Karpas-422 (cell line): ENCODE measurements around the gene DDX53. TPM values are rescaled to one million over a fixed set of nuclear protein-coding genes. Genes with fewer than 3 reads are reported as not detected.

ENCODE experiments used
- DNase-seq: peaks from one replicate; pipeline ENCODE4 v3.0.0-alpha.2; 2015
- H2AFZ ChIP-seq: fragments of 200-600 bp; sonication (generic); 2 replicates; pipeline ENCODE4 v1.6.1; 2014; ENCODE audit warnings: antibody characterized with exemption, low read length, mixed read lengths
- H3K27ac ChIP-seq: fragments of 200-600 bp; sonication (generic); 2 replicates; pipeline ENCODE4 v1.5.1; 2014; ENCODE audit warnings: mild to moderate bottlenecking, low read length, moderate library complexity
- H3K27me3 ChIP-seq: fragments of 200-600 bp; sonication (generic); 2 replicates; pipeline ENCODE4 v1.6.1; 2014; ENCODE audit warnings: low read length, mixed read lengths
- H3K36me3 ChIP-seq: fragments of 200-600 bp; sonication (generic); 2 replicates; pipeline ENCODE4 v1.6.1; 2014; ENCODE audit warnings: low read length, mixed read lengths; ENCODE audit not compliant: insufficient read depth
- H3K4me1 ChIP-seq: fragments of 200-600 bp; sonication (generic); 2 replicates; pipeline ENCODE4 v1.6.1; 2014; ENCODE audit warnings: mild to moderate bottlenecking, low read length, mixed read lengths
- H3K4me2 ChIP-seq: fragments of 200-600 bp; sonication (generic); 2 replicates; pipeline ENCODE4 v1.6.1; 2014; ENCODE audit warnings: low read length, low read depth, mild to moderate bottlenecking; ENCODE audit not compliant: poor library complexity, severe bottlenecking
- H3K4me3 ChIP-seq: fragments of 200-600 bp; sonication (generic); 2 replicates; pipeline ENCODE4 v1.5.1; 2014; ENCODE audit warnings: mild to moderate bottlenecking, antibody characterized with exemption, low read length, mixed read lengths
- H3K79me2 ChIP-seq: fragments of 200-600 bp; sonication (generic); 2 replicates; pipeline ENCODE4 v1.6.1; 2014; ENCODE audit warnings: mild to moderate bottlenecking, low read length, mixed read lengths
- H3K9ac ChIP-seq: fragments of 200-600 bp; sonication (generic); 2 replicates; pipeline ENCODE4 v1.6.0; 2014; ENCODE audit warnings: low read length
- H3K9me2 ChIP-seq: fragments of 200-600 bp; sonication (generic), shearing (Covaris generic); replicated peaks from 2 replicates; pipeline ENCODE4 v1.6.0; 2014; ENCODE audit warnings: mild to moderate bottlenecking, low read length, moderate library complexity; ENCODE audit not compliant: insufficient read depth
- H3K9me3 ChIP-seq: fragments of 300-700, 200-600 bp; sonication (generic); 2 replicates; pipeline ENCODE4 v1.6.1; 2014; ENCODE audit warnings: low read length, mixed read lengths
- H4K20me1 ChIP-seq: fragments of 200-600 bp; sonication (generic); 2 replicates; pipeline ENCODE4 v1.6.1; 2014; ENCODE audit warnings: mild to moderate bottlenecking, antibody characterized with exemption, low read length, low read depth; ENCODE audit not compliant: insufficient read depth
- total RNA-seq: library from RNA; depleted of rRNA; stranded (reverse); fragments of >200 nt; shearing (Covaris generic); gene quantifications from 2 replicates; pipeline ENCODE4 v1.2.3, GENCODE V29; 2014; ENCODE audit warnings: low replicate concordance

Gene DDX53
- total RNA-seq, 1 experiment from 2014 or later = not detected

GRCh38 chrX:22970861-22971260, 28.9 kb upstream of the DDX53 start:
- DNase-seq = no peak
- Histone ChIP-seq H3K79me2 (no peaks in the 10 kb centered on the region), H4K20me1 (no peaks in the 10 kb centered on the region)

DNA sequence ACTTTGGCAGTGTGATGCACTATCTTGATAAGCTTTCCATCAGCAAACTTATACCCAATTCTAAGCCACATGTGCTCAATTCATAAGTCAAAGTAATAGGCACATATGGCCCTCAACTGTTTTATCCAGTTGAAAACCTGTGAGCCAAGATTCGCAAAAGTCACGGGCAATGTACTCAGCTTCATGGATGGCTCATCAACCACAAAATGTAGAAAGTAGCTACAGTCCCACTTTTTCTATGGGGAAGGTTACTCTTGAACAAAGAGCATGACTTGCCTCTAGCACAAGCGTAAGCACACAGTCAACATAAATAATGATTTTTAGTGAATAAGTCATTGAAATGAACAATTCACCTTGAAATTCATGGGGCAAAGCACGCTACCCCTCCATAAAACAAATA, 25.1 kb upstream of the DDX53 start:
- no peaks in the 10 kb centered on the region for H3K36me3 ChIP-seq
- no peaks in the 10 kb centered on the region for H4K20me1 ChIP-seq
- no peaks in the 10 kb centered on the region for H3K27me3 ChIP-seq
- no peaks in the 10 kb centered on the region for H3K4me1 ChIP-seq
- no peaks in the 10 kb centered on the region for H3K79me2 ChIP-seq
- no peaks in the 10 kb centered on the region for H3K9me2 ChIP-seq
- DNase-seq = no peak
- H3K9me3 ChIP-seq = no peaks in the 10 kb centered on the region
- H3K9ac ChIP-seq = no peak overlapping the region
- H2AFZ ChIP-seq = no peak overlapping the region
- no peak overlapping the region for H3K4me3 ChIP-seq
- H3K27ac ChIP-seq = no peak overlapping the region
- H3K4me2 ChIP-seq = no peak overlapping the region

More at GRCh38 chrX:22970861-22971260, 28.9 kb upstream of the DDX53 start:
- H3K4me2 ChIP-seq = no peak overlapping the region
- H2AFZ ChIP-seq = no peak overlapping the region
- no peaks in the 10 kb centered on the region for H3K9me3 ChIP-seq
- no peaks in the 10 kb centered on the region for H3K9me2 ChIP-seq
- no peaks in the 10 kb centered on the region for H3K4me1 ChIP-seq
- no peak overlapping the region for H3K9ac ChIP-seq
- H3K27me3 ChIP-seq = no peaks in the 10 kb centered on the region
- no peak overlapping the region for H3K4me3 ChIP-seq
- H3K36me3 ChIP-seq = no peaks in the 10 kb centered on the region
- no peak overlapping the region for H3K27ac ChIP-seq

DNA sequence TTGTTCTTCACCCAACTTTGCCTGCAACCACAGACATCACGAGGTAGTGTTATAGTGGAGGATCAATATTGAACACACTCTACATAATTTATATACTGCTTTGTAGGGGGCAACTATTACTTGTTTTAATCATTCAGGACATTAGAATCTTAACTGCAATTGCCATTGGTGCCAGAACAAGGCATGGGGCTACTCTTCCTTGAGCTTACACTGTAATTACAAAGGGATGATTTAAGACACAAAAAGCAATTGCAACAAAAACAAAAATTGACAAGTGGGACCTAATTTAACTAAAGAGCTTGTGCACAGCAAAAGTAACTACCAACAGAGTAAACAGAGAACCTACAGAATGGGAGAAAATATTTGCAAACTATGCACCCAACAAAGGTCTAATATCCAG, 24.0 kb upstream of the DDX53 start:
- H3K9me2 ChIP-seq = no peaks in the 10 kb centered on the region
- no peaks in the 10 kb centered on the region for H4K20me1 ChIP-seq
- no peak overlapping the region for H2AFZ ChIP-seq
- no peaks in the 10 kb centered on the region for H3K79me2 ChIP-seq
- no peaks in the 10 kb centered on the region for H3K4me1 ChIP-seq
- H3K9me3 ChIP-seq = no peaks in the 10 kb centered on the region
- H3K27me3 ChIP-seq = no peaks in the 10 kb centered on the region
- H3K36me3 ChIP-seq = no peaks in the 10 kb centered on the region
- no peak overlapping the region for H3K27ac ChIP-seq
- no peak for DNase-seq
- no peak overlapping the region for H3K4me3 ChIP-seq
- H3K9ac ChIP-seq = no peak overlapping the region
- H3K4me2 ChIP-seq = no peak overlapping the region

GRCh38 chrX:22985958-22986357, 13.8 kb upstream of the DDX53 start:
- Histone ChIP-seq H3K4me2 (no peak overlapping the region), H4K20me1 (no peaks in the 10 kb centered on the region), H3K4me1 (no peaks in the 10 kb centered on the region), H3K27me3 (no peaks in the 10 kb centered on the region), H3K9me2 (no peaks in the 10 kb centered on the region), H2AFZ (no peak overlapping the region), H3K79me2 (no peaks in the 10 kb centered on the region), H3K9me3 (no peaks in the 10 kb centered on the region), H3K9ac (no peak overlapping the region), H3K4me3 (no peak overlapping the region), H3K27ac (no peak overlapping the region), H3K36me3 (no peaks in the 10 kb centered on the region)
- DNase-seq = no peak

DNA sequence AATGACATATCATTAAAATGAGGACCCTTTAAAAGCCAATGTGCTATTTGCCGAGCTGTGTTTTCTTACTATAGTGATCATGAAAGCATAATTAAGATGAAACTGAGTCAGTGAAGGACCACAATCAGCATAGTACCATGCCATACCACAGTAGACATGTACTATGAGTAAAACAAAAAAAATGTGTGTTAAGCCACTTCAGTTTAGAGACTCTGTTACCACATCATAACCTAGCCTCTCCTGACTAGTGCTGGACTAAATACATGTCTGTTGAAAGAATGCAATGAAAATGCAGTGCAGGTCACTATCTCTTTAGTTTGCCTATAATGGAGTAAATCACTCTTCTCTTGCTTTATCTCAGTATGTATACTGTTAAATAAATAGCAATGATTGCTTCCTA, 12.3 kb upstream of the DDX53 start:
- Histone ChIP-seq H3K79me2 (no peaks in the 10 kb centered on the region), H3K4me2 (no peak overlapping the region), H3K9me3 (no peaks in the 10 kb centered on the region), H3K27me3 (no peaks in the 10 kb centered on the region), H3K4me1 (no peaks in the 10 kb centered on the region), H3K9ac (no peak overlapping the region), H2AFZ (no peak overlapping the region), H4K20me1 (no peaks in the 10 kb centered on the region), H3K9me2 (no peaks in the 10 kb centered on the region), H3K4me3 (no peak overlapping the region), H3K36me3 (no peaks in the 10 kb centered on the region), H3K27ac (no peak overlapping the region)
- no peak for DNase-seq

- Histone ChIP-seq H3K27me3 (no peaks in the 10 kb centered on the region), H3K9me2 (no peaks in the 10 kb centered on the region), H3K36me3 (no peaks in the 10 kb centered on the region), H3K4me2 (no peak overlapping the region), H3K9me3 (no peaks in the 10 kb centered on the region; the same call in 1 of the 2 replicates), H3K4me1 (no peaks in the 10 kb centered on the region), H2AFZ (no peak overlapping the region), H3K4me3 (no peak overlapping the region), H3K9ac (no peak overlapping the region), H4K20me1 (no peaks in the 10 kb centered on the region), H3K27ac (no peak overlapping the region), H3K79me2 (no peaks in the 10 kb centered on the region)
- DNase-seq = no peak
Observed at GRCh38 chrX:23003116-23003515, 3.4 kb downstream of the DDX53 start.

GRCh38 chrX:23008431-23009099, 8.8 kb downstream of the DDX53 start:
- Histone ChIP-seq H4K20me1 (no peaks in the 10 kb centered on the region), H3K9me3 (no peaks in the 10 kb centered on the region), H3K27ac (no peak overlapping the region), H3K36me3 (no peaks in the 10 kb centered on the region), H3K4me3 (no peak overlapping the region), H2AFZ (no peak overlapping the region), H3K4me2 (no peak overlapping the region), H3K9ac (no peak overlapping the region), H3K9me2 (no peaks in the 10 kb centered on the region), H3K4me1 (no peaks in the 10 kb centered on the region), H3K79me2 (no peaks in the 10 kb centered on the region), H3K27me3 (no peaks in the 10 kb centered on the region)
- peak; percentile 57 for DNase-seq

GRCh38 chrX:23012162-23012561, 12.4 kb downstream of the DDX53 start:
- H2AFZ ChIP-seq = no peak overlapping the region

More at GRCh38 chrX:23012162-23012561, 12.4 kb downstream of the DDX53 start:
- Histone ChIP-seq H3K9ac (no peak overlapping the region), H3K27ac (no peak overlapping the region), H3K9me3 (no peaks in the 10 kb centered on the region), H3K27me3 (no peaks in the 10 kb centered on the region), H3K9me2 (no peaks in the 10 kb centered on the region), H3K4me1 (no peaks in the 10 kb centered on the region), H3K4me2 (no peak overlapping the region), H3K79me2 (no peaks in the 10 kb centered on the region), H3K36me3 (no peaks in the 10 kb centered on the region), H3K4me3 (no peak overlapping the region), H4K20me1 (no peaks in the 10 kb centered on the region)
- DNase-seq = no peak
